Measurements from ENCODE around the gene SAXO1. TPM values are rescaled to one million over a fixed set of nuclear protein-coding genes. Genes with fewer than 3 reads are reported as not detected.

The SAXO1 gene
- total RNA-seq, 4 donors from 2014 or later = 0.39 TPM; not detected in 3

GRCh38 chr9:18896531-18897179 is 136.4 kb downstream of the SAXO1 start:
- no CpG with 5 or more reads among the region's 2 CpGs for WGBS, 2 donors (ENCODE audit: low coverage in 1 of 2)
- Histone ChIP-seq H3K27me3 (no peaks in the 10 kb centered on the region), H3K9me3 (peaks cover 0 to 41% (median 0%) of the 10 kb centered on the region in 3 donors), H3K36me3 (peaks cover 0 to 54% of the 10 kb centered on the region in 2 donors), H3K27ac (no peak overlapping the region), H3K4me1 (no peaks in the 10 kb centered on the region), H3K4me3 (no peak overlapping the region)
- ATAC-seq = no peak
- no peak for TF ChIP-seq CTCF (IDR thresholded peaks at IDR 0.05)
- no peak for TF ChIP-seq POLR2AphosphoS5 (IDR thresholded peaks at IDR 0.05)

DNA sequence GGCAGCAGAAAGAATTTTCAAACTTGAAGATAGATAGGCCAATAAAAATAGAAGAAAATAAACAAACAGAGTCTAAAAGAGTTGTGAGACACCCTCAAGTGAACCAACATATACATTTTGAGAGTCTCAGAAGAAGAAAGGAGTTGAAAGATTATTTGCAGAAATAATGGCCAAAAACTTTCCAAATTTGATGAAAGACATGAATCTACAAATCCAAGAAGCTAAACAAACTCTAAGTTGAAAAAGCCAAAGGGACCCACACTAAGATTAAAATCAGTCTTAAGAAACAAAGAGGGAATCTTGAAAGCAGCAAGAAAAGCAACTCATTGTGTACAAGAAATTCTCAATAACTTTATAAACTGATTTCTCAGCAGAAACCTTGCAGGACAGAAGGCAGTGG is 137.0 kb downstream of the SAXO1 start:
- Histone ChIP-seq H3K4me3 (no peak overlapping the region), H3K27me3 (no peaks in the 10 kb centered on the region), H3K4me1 (no peaks in the 10 kb centered on the region), H3K9me3 (peaks cover 0 to 34% (median 0%) of the 10 kb centered on the region in 3 donors), H3K27ac (no peak overlapping the region), H3K36me3 (peaks cover 0 to 60% of the 10 kb centered on the region in 2 donors)
- TF ChIP-seq POLR2AphosphoS5 (IDR thresholded peaks at IDR 0.05) = no peak
- no peak for TF ChIP-seq CTCF (IDR thresholded peaks at IDR 0.05)
- no peak for TF ChIP-seq EP300 (IDR thresholded peaks at IDR 0.05)
- no peak for TF ChIP-seq POLR2A (IDR thresholded peaks at IDR 0.05)
- no peak for ATAC-seq

DNA sequence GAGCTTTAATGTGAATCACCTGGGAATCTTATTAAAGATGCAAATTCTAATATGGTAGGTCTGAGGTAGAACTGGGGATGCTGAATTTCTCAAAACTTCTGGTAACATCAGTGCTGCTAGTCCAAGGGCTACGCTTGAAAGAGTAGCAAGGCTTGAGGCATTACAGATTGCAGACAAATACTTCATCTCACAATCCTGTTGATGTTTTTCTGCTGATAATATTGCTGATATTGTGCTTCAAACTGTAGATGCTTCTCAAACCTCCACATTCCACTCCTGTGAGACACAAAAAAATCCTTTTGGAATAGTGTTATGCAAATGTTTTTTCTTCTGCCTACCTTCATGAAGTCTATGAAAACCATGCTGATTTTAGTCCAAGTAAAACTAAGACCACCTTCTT is 139.5 kb downstream of the SAXO1 start:
- Histone ChIP-seq H3K9me3 (peaks cover 0 to 26% (median 0%) of the 10 kb centered on the region in 3 donors), H3K4me3 (no peak overlapping the region), H3K27ac (no peak overlapping the region), H3K4me1 (no peaks in the 10 kb centered on the region), H3K27me3 (no peaks in the 10 kb centered on the region), H3K36me3 (peaks cover 0 to 83% of the 10 kb centered on the region in 2 donors)
- TF ChIP-seq EP300 (IDR thresholded peaks at IDR 0.05) = no peak
- no peak for TF ChIP-seq POLR2A (IDR thresholded peaks at IDR 0.05)
- no peak for TF ChIP-seq CTCF (IDR thresholded peaks at IDR 0.05)
- TF ChIP-seq POLR2AphosphoS5 (IDR thresholded peaks at IDR 0.05) = no peak
- WGBS, 2 donors (ENCODE audit: low coverage in 1 of 2) = 100% methylated on average over 1 of the region's 1 CpG; no CpG with 5 or more reads in 1 of the 2 donors
- no peak for ATAC-seq

DNA sequence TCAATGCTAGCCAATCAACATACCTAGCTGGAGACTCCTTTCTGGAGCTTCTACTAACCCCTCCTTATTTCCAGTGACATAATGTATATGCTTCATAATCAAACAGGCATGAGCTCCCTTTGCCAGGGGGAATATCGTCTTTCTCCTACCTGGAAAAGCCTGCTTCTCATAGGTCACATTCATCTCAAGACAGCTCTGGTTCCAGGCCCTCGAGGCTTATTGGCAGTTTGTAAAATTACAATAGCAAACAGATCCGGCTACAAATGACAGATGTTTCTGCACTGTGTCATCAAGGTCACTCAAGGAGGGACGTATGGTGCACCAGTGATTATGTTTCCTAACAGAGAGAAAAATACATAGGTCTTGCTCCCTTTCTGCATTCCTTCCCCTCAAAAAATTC is 140.0 kb downstream of the SAXO1 start:
- 73 to 82% methylated on average over 3 to 4 of the region's 4 CpGs for WGBS, 2 donors (ENCODE audit: low coverage in 1 of 2)
- peaks cover 0 to 88% of the 10 kb centered on the region in 2 donors for H3K36me3 ChIP-seq
- TF ChIP-seq CTCF (IDR thresholded peaks at IDR 0.05) (no peak), POLR2A (IDR thresholded peaks at IDR 0.05) (no peak), EP300 (IDR thresholded peaks at IDR 0.05) (no peak), POLR2AphosphoS5 (IDR thresholded peaks at IDR 0.05) (no peak)

DNA sequence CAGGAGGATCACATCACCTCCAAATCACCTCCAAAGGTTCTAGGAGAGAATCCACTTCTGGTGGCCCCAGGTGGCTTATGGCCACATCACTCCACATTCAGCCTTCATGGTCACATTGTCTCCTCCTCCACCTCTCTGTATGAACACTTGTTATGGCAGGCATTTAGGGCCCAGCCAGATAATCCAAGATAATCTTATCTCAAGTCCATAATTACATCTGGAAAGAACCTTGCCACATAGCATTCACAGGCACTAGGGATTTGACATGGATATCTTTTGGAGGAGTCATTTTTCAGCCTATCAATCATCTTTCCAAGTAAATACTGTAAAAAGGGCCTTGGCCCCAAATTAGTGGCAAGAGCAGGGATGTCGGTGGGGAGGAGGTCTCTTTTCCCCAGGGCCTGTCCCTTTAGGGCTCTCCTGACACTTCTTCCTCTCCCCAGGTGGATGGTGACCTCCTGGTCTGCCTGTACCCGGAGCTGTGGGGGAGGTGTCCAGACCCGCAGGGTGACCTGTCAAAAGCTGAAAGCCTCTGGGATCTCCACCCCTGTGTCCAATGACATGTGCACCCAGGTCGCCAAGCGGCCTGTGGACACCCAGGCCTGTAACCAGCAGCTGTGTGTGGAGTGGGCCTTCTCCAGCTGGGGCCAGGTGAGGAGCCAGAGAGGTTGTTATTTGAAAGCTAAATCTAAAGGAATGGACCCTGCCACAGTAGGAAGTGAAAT is 140.9 kb downstream of the SAXO1 start:
- Histone ChIP-seq H3K27me3 (no peaks in the 10 kb centered on the region), H3K27ac (no peak overlapping the region), H3K4me1 (no peaks in the 10 kb centered on the region), H3K4me3 (no peak overlapping the region), H3K36me3 (peaks cover 0 to 89% of the 10 kb centered on the region in 2 donors), H3K9me3 (peaks cover 0 to 25% (median 0%) of the 10 kb centered on the region in 3 donors)
- TF ChIP-seq CTCF (IDR thresholded peaks at IDR 0.05) (no peak), POLR2A (IDR thresholded peaks at IDR 0.05) (no peak), POLR2AphosphoS5 (IDR thresholded peaks at IDR 0.05) (no peak), EP300 (IDR thresholded peaks at IDR 0.05) (no peak)
- ATAC-seq = no peak
- 88% methylated on average over 3 of the region's 5 CpGs; no CpG with 5 or more reads in 1 of the 2 donors for WGBS, 2 donors (ENCODE audit: low coverage in 1 of 2)

More for the DNA sequence above, 140.0 kb downstream of the SAXO1 start:
- Histone ChIP-seq H3K9me3 (peaks cover 0 to 26% (median 0%) of the 10 kb centered on the region in 3 donors), H3K27ac (no peak overlapping the region), H3K4me3 (no peak overlapping the region), H3K27me3 (no peaks in the 10 kb centered on the region), H3K4me1 (no peaks in the 10 kb centered on the region)
- no peak for ATAC-seq

Measured in gastroesophageal sphincter (tissue), 4 donors.